Measurements from ENCODE around the gene KRTAP10-1. TPM values are rescaled to one million over a fixed set of nuclear protein-coding genes. Genes with fewer than 3 reads are reported as not detected.

Gene KRTAP10-1
- total and polyA plus RNA-seq, 8 donors, result not detected

DNA sequence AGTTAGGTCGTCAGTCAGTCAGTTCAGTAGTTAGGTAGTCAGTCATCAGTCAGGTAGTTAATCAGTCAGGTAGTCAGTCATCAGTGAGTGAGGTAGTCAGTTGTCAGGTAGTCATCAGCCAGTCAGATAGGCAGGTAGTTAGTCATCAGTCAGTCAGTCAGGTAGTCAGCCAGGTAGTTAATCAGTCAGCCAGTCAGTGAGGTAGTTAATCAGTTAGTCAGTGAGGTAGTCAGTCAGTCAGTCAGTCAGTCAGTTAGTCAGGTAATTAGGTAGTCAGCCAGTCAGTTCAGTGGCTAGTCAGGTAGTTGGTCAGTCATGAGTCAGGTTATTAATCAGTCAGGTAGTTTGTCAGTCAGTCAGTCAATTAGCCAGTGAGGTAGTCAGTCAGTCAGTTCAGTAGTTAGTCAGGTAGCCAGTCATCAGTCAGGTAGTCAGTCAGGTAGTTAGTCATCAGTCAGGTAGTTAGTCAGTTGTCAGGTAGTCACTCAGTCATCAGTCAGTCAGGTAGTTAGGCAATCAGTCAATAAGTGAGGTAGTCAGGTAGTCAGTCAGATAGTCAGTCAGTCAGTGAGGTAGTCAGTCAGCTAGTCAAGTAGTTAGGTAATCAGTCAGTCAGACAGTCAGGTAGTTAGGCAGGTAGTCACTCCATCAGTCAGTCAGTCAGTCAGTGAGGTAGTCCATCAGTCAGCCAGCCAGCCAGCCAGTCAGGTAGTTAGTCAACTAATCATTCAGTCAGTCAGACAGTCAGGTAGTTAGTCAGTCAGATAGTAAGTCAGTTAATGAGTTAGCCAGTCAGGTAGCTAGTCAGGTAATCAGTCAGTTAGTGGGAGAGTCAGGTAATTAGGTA is 16.2 kb downstream of the KRTAP10-1 start:
- TF ChIP-seq, protein P1, sequence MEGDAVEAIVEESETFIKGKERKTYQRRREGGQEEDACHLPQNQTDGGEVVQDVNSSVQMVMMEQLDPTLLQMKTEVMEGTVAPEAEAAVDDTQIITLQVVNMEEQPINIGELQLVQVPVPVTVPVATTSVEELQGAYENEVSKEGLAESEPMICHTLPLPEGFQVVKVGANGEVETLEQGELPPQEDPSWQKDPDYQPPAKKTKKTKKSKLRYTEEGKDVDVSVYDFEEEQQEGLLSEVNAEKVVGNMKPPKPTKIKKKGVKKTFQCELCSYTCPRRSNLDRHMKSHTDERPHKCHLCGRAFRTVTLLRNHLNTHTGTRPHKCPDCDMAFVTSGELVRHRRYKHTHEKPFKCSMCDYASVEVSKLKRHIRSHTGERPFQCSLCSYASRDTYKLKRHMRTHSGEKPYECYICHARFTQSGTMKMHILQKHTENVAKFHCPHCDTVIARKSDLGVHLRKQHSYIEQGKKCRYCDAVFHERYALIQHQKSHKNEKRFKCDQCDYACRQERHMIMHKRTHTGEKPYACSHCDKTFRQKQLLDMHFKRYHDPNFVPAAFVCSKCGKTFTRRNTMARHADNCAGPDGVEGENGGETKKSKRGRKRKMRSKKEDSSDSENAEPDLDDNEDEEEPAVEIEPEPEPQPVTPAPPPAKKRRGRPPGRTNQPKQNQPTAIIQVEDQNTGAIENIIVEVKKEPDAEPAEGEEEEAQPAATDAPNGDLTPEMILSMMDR (IDR thresholded peaks at IDR 0.05), result no peak
- FAIRE-seq (no peak), DNase-seq (no peak), ATAC-seq (no peak)
- WGBS, 2 donors, result 51 to 52% methylated on average over 1 of the region's 1 CpG
- no peak overlapping the region for H3K4me3 ChIP-seq
- H3K27ac ChIP-seq, result no peak overlapping the region
- no peaks in the 10 kb centered on the region for H3K9me3 ChIP-seq
- H3K4me1 ChIP-seq, result no peaks in the 10 kb centered on the region
- intact Hi-C loops (cut with DNase I), result no loop called here
- no peaks in the 10 kb centered on the region for H3K36me3 ChIP-seq
- H3K27me3 ChIP-seq, result no peaks in the 10 kb centered on the region

GRCh38 chr21:44522753-44523204 is 17.2 kb downstream of the KRTAP10-1 start:
- no peaks in the 10 kb centered on the region for H3K4me1 ChIP-seq
- H3K27ac ChIP-seq, result no peak overlapping the region
- no peaks in the 10 kb centered on the region for H3K27me3 ChIP-seq
- H3K9me3 ChIP-seq, result no peaks in the 10 kb centered on the region
- no peak overlapping the region for H3K4me3 ChIP-seq
- 50 to 62% methylated on average over 1 of the region's 1 CpG for WGBS, 2 donors
- no peaks in the 10 kb centered on the region for H3K36me3 ChIP-seq
- TF ChIP-seq, protein P1 (IDR thresholded peaks at IDR 0.05), result no peak
- ATAC-seq, result no peak
- DNase-seq, result peak in 3 of 6 donors; percentile 1 to 38 (median 28)
- no peak for FAIRE-seq
- intact Hi-C loops (cut with DNase I), result no loop called here

DNA sequence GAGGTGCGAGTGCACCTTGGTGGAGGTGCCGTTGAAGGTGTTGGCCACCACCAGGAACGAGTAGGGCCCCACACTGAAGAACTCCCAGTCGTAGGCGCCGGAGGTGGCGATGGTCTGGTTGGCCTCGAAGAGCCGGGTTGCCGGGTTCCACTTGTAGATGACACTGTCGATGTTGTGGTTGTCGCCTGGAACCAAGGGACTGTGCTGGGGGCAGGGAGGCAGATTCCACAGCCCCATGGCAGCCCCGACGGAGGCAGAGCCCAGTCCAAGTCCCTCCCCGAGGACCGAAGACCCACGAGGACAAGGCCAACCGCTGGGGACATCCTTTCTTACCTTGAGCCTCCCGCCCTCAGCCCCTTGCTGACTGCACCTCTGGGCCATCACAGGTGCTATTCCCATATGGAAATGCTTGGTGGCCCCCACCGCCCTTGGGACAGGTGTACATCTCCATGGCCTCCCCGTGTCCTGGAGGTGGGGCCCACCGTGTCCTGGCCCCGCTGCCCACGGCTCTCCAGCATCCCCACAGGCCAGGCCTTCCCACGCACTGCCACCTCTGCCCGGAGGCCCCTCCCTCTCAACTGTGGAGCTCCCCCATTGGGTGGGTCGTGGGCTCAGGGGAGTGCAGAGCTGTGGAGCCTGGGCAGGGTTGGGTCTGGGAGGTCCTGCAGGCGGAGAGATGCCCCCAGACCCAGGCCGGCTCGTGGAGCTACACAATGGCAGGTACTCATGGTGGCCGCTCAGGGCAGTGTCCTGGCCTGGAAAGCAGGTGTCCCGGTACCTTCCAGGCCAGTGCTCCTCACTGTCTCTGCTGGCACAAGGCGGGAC is 17.9 kb downstream of the KRTAP10-1 start:
- H3K9me3 ChIP-seq, result no peaks in the 10 kb centered on the region
- TF ChIP-seq, protein P1 (IDR thresholded peaks at IDR 0.05), result no peak
- H3K27ac ChIP-seq, result no peak overlapping the region
- no peaks in the 10 kb centered on the region for H3K27me3 ChIP-seq
- FAIRE-seq, result no peak
- intact Hi-C loops (cut with DNase I), result no loop called here
- no peak for ATAC-seq
- 75 to 84% methylated on average over 33 of the region's 33 CpGs for WGBS, 2 donors
- peak in 4 of 6 donors; percentile 6 to 63 (median 28) for DNase-seq
- no peaks in the 10 kb centered on the region for H3K4me1 ChIP-seq
- no peak overlapping the region for H3K4me3 ChIP-seq
- no peaks in the 10 kb centered on the region for H3K36me3 ChIP-seq

- 68 to 82% methylated on average over 21 to 22 of the region's 22 CpGs for WGBS, 2 donors
- Histone ChIP-seq H3K27ac (no peak overlapping the region), H3K36me3 (no peaks in the 10 kb centered on the region), H3K9me3 (no peaks in the 10 kb centered on the region), H3K27me3 (no peaks in the 10 kb centered on the region), H3K4me1 (no peaks in the 10 kb centered on the region), H3K4me3 (no peak overlapping the region)
- DNase-seq (peak in 2 of 6 donors; percentile 39 to 41), ATAC-seq (no peak), FAIRE-seq (no peak)
- TF ChIP-seq, protein P1 (IDR thresholded peaks at IDR 0.05), result no peak
- intact Hi-C loops (cut with DNase I), result no loop called here
Observed at GRCh38 chr21:44521301-44521927, 18.6 kb downstream of the KRTAP10-1 start.

Data from pancreas (tissue), 10 donors.